HG03457 (cell line): ENCODE results near the gene IFNA1.
A peak's percentile ranks its signal among the peaks of the same experiment; 100 is the strongest.
"Not testable (repeated sequence)": the region's sequence is repeated elsewhere in the genome, so short reads cannot be mapped to it uniquely, and the experiment has no call there.

Experiments used
- ATAC-seq: cut with Tn5 transposase; IDR thresholded peaks from one replicate; pipeline ENCODE4 v1.9.1; 2021; ENCODE audit warnings: moderate number of reproducible peaks; ENCODE audit not compliant: unreplicated experiment

The IFNA1 gene

GRCh38 chr9:21443849-21444625 is 3.8 kb downstream of the IFNA1 start:
- peak; percentile 85 for ATAC-seq

GRCh38 chr9:21449312-21449711 is 9.1 kb downstream of the IFNA1 start:
- ATAC-seq = not testable (repeated sequence)

GRCh38 chr9:21450733-21451394 is 10.6 kb downstream of the IFNA1 start:
- no peak for ATAC-seq

- no peak for ATAC-seq
Measured at GRCh38 chr9:21452681-21453080, 12.4 kb downstream of the IFNA1 start.

GRCh38 chr9:21454149-21454548 is 13.9 kb downstream of the IFNA1 start:
- ATAC-seq = no peak

- peak; percentile 88 for ATAC-seq
Measured at GRCh38 chr9:21455320-21455719, 15.1 kb downstream of the IFNA1 start.

- no peak for ATAC-seq
Measured at GRCh38 chr9:21461377-21461776, 21.1 kb downstream of the IFNA1 start.

GRCh38 chr9:21465138-21465537 is 24.9 kb downstream of the IFNA1 start:
- ATAC-seq = no peak

GRCh38 chr9:21465859-21466518 is 25.8 kb downstream of the IFNA1 start:
- no peak for ATAC-seq

GRCh38 chr9:21470126-21470525 is 29.9 kb downstream of the IFNA1 start:
- no peak for ATAC-seq

- ATAC-seq = no peak
Measured at GRCh38 chr9:21473236-21473635, 33.0 kb downstream of the IFNA1 start.

- ATAC-seq = no peak
Measured at GRCh38 chr9:21477466-21477865, 37.2 kb downstream of the IFNA1 start.

GRCh38 chr9:21479152-21479702 is 39.0 kb downstream of the IFNA1 start:
- ATAC-seq = no peak

GRCh38 chr9:21481470-21482056 is 41.3 kb downstream of the IFNA1 start:
- no peak for ATAC-seq

- ATAC-seq = no peak
Measured at GRCh38 chr9:21482213-21482612, 42.0 kb downstream of the IFNA1 start, which contains the start of gene IFNE. Gene IFNE, minus strand, starts transcription at chr9:21482313. Its CDS starts 619 bp downstream, at chr9:21481694.
